PC-9 (cell line): Measurements from ENCODE around the gene CPSF4L.

Experiments used
- EZH2 ChIP-seq: fragments of 200-600 bp; sonication (generic); IDR thresholded peaks from 2 replicates; pipeline ENCODE4 v1.8.0; 2017; ENCODE audit warnings: antibody characterized with exemption, low read depth
- TF ChIP-seq, protein P1 (sequence below): fragments of 200-600 bp; sonication (generic); conservative IDR thresholded peaks from 2 replicates; pipeline ENCODE4 v1.6.1; 2017; ENCODE audit warnings: mixed run types, antibody characterized with exemption, mild to moderate bottlenecking, moderate library complexity

DNA sequence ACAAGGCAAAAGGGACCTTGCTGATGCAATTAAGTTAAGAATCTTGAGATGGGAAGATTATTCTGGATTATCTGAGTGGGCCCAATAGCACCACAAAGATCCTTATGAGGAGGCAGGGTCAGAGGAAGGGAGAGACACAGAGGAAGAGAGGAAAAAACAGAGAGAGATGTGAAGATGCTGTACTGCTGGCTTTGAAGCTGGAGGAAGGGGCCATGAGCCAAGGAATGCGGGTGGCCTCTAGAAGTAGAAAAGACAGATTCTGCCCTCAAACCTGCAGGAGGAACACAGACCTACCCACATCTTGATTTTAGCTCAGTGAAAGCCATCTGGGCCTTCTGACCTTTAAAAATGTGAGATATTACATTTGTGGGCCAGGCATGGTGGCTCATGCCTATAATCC is 8.1 kb upstream of the CPSF4L start:
- TF ChIP-seq, protein P1, sequence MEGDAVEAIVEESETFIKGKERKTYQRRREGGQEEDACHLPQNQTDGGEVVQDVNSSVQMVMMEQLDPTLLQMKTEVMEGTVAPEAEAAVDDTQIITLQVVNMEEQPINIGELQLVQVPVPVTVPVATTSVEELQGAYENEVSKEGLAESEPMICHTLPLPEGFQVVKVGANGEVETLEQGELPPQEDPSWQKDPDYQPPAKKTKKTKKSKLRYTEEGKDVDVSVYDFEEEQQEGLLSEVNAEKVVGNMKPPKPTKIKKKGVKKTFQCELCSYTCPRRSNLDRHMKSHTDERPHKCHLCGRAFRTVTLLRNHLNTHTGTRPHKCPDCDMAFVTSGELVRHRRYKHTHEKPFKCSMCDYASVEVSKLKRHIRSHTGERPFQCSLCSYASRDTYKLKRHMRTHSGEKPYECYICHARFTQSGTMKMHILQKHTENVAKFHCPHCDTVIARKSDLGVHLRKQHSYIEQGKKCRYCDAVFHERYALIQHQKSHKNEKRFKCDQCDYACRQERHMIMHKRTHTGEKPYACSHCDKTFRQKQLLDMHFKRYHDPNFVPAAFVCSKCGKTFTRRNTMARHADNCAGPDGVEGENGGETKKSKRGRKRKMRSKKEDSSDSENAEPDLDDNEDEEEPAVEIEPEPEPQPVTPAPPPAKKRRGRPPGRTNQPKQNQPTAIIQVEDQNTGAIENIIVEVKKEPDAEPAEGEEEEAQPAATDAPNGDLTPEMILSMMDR, result no peak
- no peak for TF ChIP-seq EZH2
